ENCODE results near the gene ARHGAP10. TPM values are rescaled to one million over a fixed set of nuclear protein-coding genes. Genes with fewer than 3 reads are reported as not detected.

Gene ARHGAP10
- total RNA-seq, 1 donor from 2014 or later: 28.0 TPM

GRCh38 chr4:147730333-147730732 lies 1.6 kb upstream of the ARHGAP10 start:
- Histone ChIP-seq H3K36me3 (ENCODE audit: insufficient read depth, low read length) (no peaks in the 10 kb centered on the region), H3K4me3 (ENCODE audit: insufficient read depth, low read depth, low read length) (no peak overlapping the region), H3K9ac (ENCODE audit: low read length) (no peak overlapping the region), H3K4me2 (ENCODE audit: low read length) (no peak overlapping the region), H3K27ac (ENCODE audit: low read depth, low read length) (no peak overlapping the region), H2AFZ (ENCODE audit: low read depth, low read length) (no peak overlapping the region), H3K4me1 (ENCODE audit: insufficient read depth, low read length) (peaks cover 27% of the 10 kb centered on the region), H3K79me2 (ENCODE audit: insufficient read depth, low read length) (peaks cover 32% of the 10 kb centered on the region), H4K20me1 (ENCODE audit: insufficient read depth, low read length) (peaks cover 14% of the 10 kb centered on the region), H3K27me3 (ENCODE audit: insufficient read depth, low read length) (no peaks in the 10 kb centered on the region), H3K9me3 (ENCODE audit: insufficient read depth, low read depth, low read length) (no peaks in the 10 kb centered on the region)
- no peak for DNase-seq (ENCODE audit: low read depth)
- H3K27me3 Mint-ChIP-seq (ENCODE audit: low read depth, unreplicated experiment): no peaks in the 10 kb centered on the region
- no peak for TF ChIP-seq CTCF (IDR thresholded peaks at IDR 0.05; ENCODE audit: insufficient read depth, low read depth, low read length)
- no peak for TF ChIP-seq EZH2 (IDR thresholded peaks at IDR 0.05; ENCODE audit: insufficient read depth, low read length)
- H3K4me3 Mint-ChIP-seq (ENCODE audit: unreplicated experiment): peak overlapping the region; percentile 54
- H3K27ac Mint-ChIP-seq (ENCODE audit: unreplicated experiment): peak overlapping the region; percentile 47
- no peaks in the 10 kb centered on the region for H3K36me3 Mint-ChIP-seq (ENCODE audit: low read depth, unreplicated experiment)
- FAIRE-seq: no peak
- peaks cover 24% of the 10 kb centered on the region for H3K4me1 Mint-ChIP-seq (ENCODE audit: low read depth, unreplicated experiment)
- no peaks in the 10 kb centered on the region for H3K9me3 Mint-ChIP-seq (ENCODE audit: unreplicated experiment)

GRCh38 chr4:147732518-147733235 lies 789 bp downstream of the ARHGAP10 start:
- peak; percentile 35 for DNase-seq (ENCODE audit: low read depth)
- no peaks in the 10 kb centered on the region for H3K27me3 Mint-ChIP-seq (ENCODE audit: low read depth, unreplicated experiment)

More at GRCh38 chr4:147732518-147733235, 789 bp downstream of the ARHGAP10 start:
- TF ChIP-seq EZH2 (IDR thresholded peaks at IDR 0.05; ENCODE audit: insufficient read depth, low read length): no peak
- no peak for TF ChIP-seq CTCF (IDR thresholded peaks at IDR 0.05; ENCODE audit: insufficient read depth, low read depth, low read length)
- Mint-ChIP-seq H3K4me3 (ENCODE audit: unreplicated experiment) (peak overlapping the region; percentile 98), H3K27ac (ENCODE audit: unreplicated experiment) (peak overlapping the region; percentile 94), H3K9me3 (ENCODE audit: unreplicated experiment) (no peaks in the 10 kb centered on the region), H3K36me3 (ENCODE audit: low read depth, unreplicated experiment) (no peaks in the 10 kb centered on the region), H3K4me1 (ENCODE audit: low read depth, unreplicated experiment) (peaks cover 41% of the 10 kb centered on the region)
- no peaks in the 10 kb centered on the region for H3K27me3 ChIP-seq (ENCODE audit: insufficient read depth, low read length)
- H3K79me2 ChIP-seq (ENCODE audit: insufficient read depth, low read length): peaks cover 53% of the 10 kb centered on the region
- peak overlapping the region; percentile 92 for H3K4me3 ChIP-seq (ENCODE audit: insufficient read depth, low read depth, low read length)
- H3K4me2 ChIP-seq (ENCODE audit: low read length): peak overlapping the region; percentile 100
- no peaks in the 10 kb centered on the region for H3K36me3 ChIP-seq (ENCODE audit: insufficient read depth, low read length)
- H2AFZ ChIP-seq (ENCODE audit: low read depth, low read length): peak overlapping the region; percentile 91
- H3K9me3 ChIP-seq (ENCODE audit: insufficient read depth, low read depth, low read length): no peaks in the 10 kb centered on the region
- H3K9ac ChIP-seq (ENCODE audit: low read length): peak overlapping the region; percentile 95
- peaks cover 14% of the 10 kb centered on the region for H4K20me1 ChIP-seq (ENCODE audit: insufficient read depth, low read length)
- FAIRE-seq: no peak
- H3K27ac ChIP-seq (ENCODE audit: low read depth, low read length): peak overlapping the region; percentile 80
- peaks cover 44% of the 10 kb centered on the region for H3K4me1 ChIP-seq (ENCODE audit: insufficient read depth, low read length)

All from astrocyte (in vitro differentiated cells and primary cell).